GM21423 (cell line): ENCODE measurements around the gene CLIP1.
"Not testable (repeated sequence)": the region's sequence is repeated elsewhere in the genome, so short reads cannot be mapped to it uniquely, and the experiment has no call there.

Experiments used
- ATAC-seq: cut with Tn5 transposase; IDR thresholded peaks from one replicate; pipeline ENCODE4 v1.9.1; 2021; ENCODE audit warnings: mild to moderate bottlenecking, moderate library complexity; ENCODE audit not compliant: unreplicated experiment

CLIP1 gene

DNA sequence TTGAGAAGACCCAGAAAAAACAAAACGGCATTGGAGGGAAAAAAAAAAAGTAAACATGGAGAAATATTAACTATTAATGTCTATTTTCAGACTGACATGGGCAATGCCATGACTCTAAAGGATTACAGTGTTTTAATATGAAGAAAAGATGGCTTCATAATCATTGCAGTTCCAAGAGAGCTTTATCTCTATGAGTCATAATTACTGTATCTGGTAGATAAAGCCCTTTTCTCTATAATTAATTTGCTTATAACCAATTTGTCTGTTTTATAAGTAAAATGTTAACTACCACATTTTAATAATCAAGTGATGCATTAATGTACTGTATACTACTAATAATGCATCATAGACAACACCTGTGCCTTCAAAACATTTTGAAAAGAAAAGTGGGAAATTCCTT, 59.7 kb downstream of the CLIP1 start:
- no peak for ATAC-seq

DNA sequence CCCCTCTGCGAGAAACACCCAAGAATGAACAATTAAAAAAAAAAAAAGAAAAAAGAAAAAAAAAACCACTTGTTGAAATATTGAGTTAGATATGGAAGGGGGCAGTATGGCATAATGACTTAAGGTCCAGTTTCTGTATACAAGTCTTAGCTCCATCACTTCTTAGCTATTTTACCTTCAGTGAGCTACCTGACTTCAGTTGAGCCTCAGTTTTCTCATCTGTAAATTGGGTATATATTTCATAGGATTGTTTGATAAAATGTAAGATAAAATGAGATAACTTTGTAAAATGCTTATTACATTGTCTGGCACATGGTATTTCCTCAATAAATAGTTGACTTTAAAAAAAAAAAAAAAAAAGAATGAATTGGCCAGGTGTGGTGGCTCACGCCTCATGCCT, 64.1 kb downstream of the CLIP1 start:
- not testable (repeated sequence) for ATAC-seq

DNA sequence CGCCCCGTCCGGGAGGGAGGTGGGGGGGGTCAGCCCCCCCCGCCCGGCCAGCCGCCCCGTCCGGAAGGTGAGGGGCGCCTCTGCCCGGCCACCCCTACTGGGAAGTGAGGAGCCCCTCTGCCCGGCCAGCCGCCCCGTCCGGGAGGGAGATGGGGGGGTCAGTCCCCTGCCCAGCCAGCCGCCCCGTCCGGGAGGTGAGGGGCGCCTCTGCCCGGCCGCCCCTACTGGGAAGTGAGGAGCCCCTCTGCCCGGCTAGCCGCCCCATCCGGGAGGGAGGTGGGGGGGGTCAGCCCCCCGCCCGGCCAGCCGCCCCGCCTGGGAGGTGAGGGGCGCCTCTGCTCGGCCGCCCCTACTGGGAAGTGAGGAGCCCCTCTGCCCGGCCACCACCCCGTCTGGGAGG, 64.9 kb downstream of the CLIP1 start:
- ATAC-seq = not testable (repeated sequence)

DNA sequence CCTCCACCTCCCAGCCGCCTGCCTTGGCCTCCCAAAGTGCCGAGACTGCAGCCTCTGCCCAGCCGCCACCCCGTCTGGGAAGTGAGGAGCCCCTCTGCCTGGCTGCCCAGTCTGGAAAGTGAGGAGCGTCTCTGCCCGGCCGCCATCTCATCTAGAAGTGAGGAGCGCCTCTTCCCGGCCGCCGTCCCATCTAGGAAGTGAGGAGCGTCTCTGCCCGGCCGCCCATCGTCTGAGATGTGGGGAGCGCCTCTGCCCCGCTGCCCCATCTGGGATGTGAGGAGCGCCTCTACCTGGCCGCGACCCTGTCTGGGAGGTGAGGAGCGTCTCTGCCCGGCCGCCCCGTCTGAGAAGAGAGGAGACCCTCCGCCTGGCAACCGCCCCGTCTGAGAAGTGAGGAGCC, 65.5 kb downstream of the CLIP1 start:
- ATAC-seq = not testable (repeated sequence)

DNA sequence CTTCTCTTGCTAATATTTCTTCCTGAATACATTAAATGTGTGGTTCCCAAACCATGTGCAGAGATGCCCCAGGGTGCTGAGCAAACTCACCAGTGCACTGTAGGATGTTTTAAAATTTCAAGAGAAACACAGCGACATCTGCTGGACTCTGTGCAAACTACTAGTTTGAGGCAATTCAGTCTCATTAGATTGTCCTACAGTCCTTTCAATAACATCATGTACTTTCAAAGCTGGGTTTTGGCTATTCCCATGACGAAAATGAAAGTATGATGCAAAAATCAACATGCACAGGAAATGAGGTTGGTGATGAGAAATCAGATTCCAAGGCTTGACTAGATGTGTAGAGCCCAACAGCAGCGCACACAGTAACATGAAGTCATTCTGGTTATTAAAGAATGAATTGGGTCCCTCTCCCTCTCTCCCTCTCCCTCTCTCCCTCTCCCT, 66.3 kb downstream of the CLIP1 start:
- ATAC-seq = no peak

DNA sequence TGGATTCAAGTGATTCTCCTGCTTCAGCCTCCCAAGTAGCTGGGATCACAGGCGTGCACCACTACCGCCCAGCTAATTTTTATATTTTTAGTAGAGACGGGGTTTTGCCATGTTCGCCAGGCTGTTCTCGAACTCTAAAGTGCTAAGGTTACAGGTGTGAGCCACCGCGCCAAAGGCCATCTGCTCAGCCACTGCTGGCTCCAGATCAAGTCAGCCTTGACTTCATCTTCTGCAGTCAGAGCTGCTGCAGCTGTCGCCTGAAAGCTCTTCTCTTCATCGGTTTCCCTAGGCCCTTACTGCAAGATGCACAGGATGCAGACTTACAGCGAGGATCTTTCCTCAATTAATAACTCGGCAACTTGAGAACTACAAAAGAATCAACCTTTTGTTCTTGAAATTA, 66.8 kb downstream of the CLIP1 start:
- no peak for ATAC-seq

DNA sequence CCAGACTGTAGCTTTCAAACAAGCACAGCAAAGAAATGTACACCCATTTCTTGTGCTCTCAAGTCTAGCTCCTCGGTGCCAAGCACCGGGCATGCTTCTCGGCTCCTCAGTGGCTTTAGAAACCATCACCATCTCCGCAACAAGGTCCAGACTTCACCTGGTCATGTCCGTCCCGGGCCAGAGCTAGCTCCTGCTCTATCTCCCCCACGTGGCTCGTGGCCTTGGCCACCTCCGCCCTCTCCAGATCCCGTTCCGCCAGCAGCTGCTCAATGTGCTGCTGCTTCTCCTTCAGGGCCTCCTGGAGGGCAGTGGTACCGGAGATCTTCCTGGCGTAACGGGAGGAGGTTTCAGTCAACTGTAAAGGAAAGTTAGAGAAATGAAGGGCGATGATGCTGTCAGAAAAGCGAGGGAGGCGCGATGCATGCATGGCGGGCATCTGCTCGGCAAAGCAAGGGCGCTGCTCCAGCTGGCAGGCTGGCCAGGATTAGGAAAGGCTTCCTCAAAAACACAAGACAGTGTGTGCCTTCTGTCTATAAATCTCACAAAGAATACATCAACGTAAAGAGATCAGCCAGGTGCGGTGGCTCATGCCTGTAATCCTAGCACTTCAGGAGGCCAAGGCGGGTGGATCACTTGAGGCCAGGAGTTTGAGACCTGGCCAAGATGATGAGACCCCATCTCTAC, 67.4 kb downstream of the CLIP1 start:
- ATAC-seq = no peak

DNA sequence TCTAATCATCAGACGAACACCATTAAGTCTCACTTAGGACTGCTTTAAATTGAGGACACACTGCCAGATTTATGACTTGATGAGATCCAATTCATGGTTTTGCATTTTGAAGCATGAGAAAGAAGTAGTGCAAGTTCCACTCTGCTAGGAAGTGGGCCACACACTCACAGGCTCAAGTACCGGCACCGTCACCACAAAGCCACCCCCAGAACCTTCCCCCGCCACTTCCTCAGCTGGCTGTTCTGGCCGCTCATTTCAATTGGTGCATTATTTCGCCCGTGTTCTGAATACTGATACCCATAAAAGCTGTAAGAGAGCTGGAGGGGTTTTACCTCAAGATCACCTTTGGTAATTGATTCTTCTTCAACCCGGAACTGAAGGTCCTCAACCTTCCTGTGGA, 70.1 kb downstream of the CLIP1 start:
- ATAC-seq = no peak

DNA sequence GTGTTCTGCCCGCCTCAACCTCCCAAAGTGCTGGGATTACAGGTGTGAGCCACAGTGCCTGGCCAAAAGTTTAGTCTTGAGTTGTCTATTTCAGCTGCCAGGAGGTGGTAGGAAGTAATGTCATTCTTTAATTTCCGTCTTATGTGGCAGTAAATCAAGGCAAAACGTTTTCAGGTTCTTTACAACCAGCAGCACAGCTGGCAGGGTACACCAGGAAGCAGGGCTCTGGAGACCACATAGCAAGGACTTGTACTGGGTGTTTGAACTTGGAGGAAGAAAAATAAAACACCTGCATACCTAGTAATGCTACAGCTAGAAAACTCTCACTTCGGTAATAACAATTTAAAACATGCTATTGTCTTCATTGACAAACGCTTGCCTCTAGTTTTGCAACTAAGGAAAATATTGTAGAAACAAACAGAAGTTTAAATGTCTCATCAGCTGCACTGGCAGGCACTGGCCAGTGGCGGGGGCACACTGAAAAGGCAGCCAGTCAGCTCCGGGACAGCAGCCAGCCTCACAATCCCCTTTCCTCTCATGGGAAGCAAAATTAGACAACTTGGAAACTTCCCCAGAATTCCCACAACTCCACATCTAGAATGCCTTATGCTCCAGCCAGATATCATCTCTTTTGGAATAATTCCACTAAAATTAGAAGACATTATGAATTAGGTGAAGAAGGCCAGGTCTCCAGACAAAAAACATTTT, 72.2 kb downstream of the CLIP1 start:
- no peak for ATAC-seq

DNA sequence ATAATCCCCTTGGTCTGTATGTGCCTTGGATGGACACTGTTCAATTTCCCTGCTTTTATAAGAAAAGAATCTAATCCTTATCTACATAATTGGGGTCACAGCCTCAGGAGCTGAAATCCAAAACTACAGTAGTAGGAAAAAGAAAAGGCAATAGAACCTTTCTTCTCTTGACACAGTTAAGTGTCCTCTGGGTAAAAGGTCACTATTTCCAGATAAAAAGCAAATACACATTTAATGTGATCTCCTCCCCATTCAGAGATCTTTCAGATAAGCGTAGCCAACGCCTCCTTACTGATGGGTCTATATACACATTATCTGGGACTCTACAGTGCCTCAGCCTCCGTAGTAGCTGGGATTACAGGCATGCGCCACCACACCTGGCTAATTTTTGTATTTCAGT, 73.4 kb downstream of the CLIP1 start:
- ATAC-seq = no peak

DNA sequence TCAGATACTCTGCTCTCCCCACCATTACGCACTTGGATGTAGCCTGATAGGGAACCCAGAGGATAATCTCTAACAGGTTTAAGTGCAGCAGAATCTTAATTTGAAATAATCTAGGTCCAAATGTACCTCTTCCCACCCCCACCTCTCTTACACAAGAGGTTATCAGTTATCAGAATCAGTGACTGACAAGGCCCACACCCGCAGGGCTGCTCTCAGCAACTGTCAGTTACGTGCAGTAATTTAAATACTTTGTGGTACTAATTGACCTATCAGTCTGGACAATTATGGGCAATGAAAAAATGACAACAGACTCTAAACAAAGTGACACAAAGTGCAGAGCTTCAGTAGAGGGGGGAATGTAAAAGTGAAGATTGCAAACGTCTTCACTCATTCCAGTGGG, 74.0 kb downstream of the CLIP1 start:
- ATAC-seq = no peak

DNA sequence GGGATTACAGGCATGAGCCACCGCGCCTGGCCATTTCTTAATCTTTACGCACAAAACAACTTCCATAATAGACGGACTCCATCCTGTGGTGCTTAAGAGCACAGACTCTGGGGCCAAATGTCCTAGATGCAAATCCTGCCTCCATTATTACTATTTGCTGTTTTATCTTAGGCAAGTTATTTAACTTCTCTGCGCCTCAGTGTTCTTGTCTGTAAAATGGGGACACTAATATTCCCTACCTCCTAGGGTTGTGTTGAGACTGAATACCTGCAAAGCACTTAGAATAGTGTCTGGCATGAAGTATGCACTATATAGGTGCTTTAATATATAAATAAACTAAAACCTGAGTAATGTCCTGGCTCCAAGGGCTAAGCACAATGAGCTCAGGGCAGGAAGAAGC, 76.4 kb downstream of the CLIP1 start:
- no peak for ATAC-seq

DNA sequence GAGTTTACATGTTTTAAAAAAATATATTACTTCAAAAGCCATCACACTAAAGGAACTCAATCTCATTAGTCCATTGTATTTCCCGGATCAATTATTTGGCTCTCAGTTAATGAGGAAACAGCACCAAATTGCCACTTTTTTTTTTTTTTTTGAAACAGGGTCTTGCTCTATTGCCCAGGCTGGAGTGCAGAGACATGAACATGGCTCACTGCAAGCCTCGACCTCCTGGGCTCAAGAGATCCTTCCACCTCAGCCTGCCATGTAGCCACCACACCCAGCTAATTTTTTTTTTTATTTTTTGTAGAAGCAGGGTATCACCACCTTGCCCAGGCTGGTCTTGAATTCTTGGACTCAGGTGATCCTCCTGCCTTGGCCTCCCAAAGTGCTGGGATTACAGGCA, 77.4 kb downstream of the CLIP1 start:
- no peak for ATAC-seq

DNA sequence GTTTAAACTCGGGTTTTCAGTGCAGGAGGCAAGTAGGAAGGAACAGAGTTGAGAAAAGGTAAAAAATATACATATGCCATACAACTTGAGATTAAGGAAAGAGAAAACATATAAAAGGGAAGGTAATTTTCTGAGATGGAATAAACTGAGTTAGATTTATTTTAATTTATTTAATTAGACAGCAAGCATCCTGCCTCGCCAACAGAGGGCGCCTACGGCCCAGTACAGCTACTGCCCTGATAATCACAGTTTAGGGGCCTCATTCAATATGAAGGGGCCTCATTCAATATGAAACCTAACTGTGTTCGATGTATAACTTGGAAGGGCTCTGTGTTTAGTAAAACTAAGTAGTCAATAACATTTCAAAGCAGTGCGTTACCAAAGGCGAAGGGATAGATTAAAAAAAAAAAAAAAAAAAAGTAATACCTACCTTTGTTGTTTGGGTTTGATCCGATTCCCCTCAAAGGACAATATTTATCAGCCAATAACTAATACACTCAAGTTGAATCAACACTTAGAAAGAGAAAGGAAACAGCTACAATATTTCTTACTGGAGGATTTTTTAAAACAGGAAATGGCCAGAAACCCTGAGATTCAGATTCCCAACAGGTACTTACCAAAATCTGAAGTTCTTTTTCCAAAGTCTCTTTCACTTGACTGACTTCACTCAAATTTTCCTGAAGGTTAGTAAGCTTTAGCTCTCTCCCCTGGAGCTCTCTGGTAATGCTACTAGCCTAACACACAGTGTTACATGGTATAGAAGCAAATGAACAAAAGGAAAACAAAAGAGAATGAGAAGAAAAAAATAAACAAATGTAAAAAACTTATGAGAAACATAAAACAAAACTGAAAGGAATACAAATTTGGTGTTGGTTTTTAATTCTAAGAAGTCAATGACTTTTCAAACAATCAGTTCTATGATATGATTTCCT, 86.2 kb downstream of the CLIP1 start:
- ATAC-seq = no peak

DNA sequence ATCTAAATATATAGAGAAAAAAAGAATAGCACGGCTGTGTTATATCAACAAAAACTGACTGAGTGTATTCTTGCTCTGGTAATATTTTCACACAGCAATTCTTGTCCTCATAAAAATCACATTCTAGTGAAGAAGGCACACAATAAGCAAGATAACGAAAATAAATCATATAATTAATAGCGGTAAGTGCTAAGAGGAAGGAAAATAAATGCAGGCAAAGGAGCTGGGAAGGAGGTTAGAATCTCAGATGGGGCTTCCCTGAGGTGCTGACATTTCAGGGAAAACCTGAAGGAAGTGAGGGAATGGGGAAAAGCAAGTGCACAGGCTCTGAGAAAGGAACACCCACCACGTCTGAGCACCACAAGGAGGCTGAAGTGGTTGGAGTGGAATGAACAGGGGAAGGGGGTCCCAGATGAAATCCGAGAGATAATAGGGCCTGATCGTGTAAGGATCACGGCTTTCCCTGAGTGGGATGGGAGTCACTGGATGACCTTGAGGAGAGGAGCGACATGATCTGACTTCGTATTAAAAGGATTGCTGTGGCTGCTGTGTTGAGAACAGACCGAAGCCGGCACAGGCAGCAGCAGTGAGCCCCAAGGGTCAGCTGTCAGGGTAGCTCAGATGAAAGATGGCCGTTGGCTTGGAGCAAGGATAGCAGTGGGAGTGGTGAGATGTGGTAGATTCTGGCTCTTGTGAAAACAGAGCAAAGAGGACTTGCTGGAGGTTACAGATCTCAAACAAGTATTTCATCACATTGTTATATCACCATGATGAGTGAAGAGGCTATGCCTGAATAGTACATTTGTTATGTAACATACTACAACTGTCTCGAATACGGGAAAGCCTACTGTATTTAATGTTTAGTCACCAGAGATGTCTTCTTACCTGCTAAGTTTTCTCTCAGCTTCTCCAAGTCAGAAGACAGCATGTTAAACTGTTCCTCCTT, 89.1 kb downstream of the CLIP1 start:
- no peak for ATAC-seq

DNA sequence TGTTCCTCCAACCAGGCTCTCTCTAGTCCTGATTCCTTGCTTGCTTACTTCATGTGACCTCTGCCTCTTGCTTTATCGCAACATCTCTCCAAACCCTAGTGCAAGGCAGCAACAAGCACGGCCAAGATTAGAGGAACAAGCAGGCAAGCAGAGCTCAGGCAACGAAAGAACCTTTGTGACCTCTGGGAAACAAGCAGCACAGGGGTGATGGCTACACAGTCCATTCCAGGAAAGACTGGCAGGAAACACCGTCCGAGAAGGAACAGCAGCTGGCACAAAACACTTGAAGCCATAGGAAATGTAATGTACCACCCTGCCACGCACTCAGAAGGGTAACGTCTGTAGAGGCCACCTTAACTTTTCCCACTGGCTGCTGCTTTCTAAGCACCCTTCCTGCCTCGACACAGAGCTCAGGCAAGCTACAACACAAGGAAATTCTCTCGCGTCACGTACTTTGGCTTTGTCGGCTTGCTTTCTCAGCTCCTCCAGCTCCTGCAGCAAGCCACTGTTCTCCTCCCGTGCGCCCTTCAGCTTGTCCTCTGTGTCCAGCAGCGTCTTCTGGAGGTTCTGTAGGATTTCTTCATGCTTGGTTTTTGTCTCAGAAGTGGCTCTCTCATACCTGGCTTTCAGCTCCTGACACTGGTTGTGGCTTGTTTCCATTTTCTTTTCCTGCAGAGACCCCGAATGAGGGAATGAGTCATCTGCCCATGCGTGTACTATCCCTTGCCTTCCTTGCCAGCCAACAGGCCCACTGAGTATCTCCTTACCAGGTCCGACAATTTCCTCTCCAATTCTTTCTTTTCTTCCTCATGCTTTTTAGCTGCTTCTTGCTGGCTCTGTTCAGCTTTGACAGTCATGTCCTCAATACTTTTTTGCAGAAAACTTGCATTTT, 94.7 kb downstream of the CLIP1 start:
- no peak for ATAC-seq

DNA sequence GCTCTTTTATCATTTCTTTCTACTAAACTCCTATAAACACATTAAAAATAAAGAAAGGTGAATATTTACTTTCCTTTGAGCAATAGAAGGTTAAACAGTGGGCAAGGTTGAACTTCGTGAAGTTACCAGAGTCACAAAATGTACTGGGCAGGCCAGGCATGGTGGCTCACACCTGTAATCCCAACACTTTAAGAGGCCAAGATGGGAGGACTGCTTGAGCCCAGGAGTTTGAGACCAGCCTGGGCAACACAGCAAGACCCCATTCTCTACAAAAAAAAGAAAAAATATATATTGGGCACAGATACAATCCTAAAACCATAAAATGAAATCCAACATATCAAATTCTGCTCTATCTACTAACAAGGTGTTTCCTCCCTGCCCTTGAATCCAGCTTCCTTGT, 95.5 kb downstream of the CLIP1 start:
- ATAC-seq = no peak

DNA sequence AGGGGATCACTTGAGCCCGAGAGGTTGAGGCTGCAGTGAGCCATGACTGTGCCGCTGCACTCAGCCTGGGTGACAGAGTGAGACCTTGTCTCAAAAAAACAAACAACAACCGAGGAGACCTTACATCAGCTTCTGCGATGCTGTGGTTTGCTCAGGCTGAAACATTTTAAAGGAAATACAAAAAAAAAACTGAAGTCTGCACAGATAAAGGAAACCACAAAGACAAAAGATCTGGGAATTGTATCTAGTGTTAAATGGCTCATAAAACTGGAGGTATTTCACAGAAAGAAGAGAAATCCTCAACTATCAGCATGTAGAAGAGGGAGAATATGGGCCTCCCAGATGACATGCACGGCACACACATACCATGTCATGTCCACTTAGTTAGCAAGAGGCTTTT, 95.9 kb downstream of the CLIP1 start:
- no peak for ATAC-seq

DNA sequence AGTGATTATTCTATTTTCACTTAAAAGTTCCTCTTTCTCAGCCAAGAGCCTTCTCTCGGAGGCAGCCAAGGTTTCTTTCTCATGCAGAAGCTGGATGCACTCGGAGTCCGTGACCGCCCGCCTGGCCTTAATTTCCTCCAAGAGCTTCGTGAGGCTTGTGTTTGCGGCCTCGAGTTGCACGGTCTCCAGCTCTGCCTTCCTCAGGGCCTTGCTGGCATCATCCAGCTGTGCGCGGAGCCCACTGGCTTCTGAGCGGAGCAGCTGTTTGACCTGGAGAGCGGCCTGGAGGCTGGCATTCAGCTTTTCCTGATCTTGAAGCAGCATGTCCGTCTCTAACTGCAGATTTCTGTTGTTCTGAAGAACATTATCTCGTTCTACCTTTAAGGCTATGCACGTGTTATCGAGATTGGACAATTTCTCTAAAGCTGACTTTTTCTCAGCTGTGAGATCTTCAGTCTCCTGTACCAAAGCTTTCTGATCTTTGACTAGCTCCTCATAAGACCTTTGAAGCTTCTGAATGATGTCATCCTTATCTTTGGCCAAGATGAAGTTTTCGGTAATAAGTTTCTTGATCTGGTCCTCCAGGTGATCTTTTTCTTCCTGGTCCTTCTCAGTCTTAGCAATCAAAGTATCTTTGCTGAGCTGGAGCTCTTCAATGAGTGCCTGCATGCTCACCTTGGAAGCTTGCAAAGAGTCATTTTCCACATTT, 99.0 kb downstream of the CLIP1 start:
- no peak for ATAC-seq
